Duodenal mucosa (tissue), 2 donors: Measurements from ENCODE around the gene SUPT3H.

Source experiments
- H3K27ac ChIP-seq: one replicate; pipeline ENCODE4 v1.7.0; 2013; ENCODE audit warnings: low read depth, low read length
- H3K27me3 ChIP-seq, 2 donors: one replicate each; pipeline ENCODE4 v1.7.0; 2013; ENCODE audit warnings: low read length in 2 of 2, control low read depth in 1 of 2; ENCODE audit not compliant: insufficient read depth in 2 of 2, control insufficient read depth in 1 of 2
- H3K36me3 ChIP-seq, 2 donors: one replicate each; pipeline ENCODE4 v1.7.0; 2013; ENCODE audit warnings: low read length in 2 of 2, control low read depth in 1 of 2; ENCODE audit not compliant: insufficient read depth in 2 of 2, control insufficient read depth in 1 of 2
- H3K4me1 ChIP-seq, 2 donors: one replicate each; pipeline ENCODE4 v1.7.0; 2013; ENCODE audit warnings: low read length in 2 of 2, control low read depth in 1 of 2; ENCODE audit not compliant: insufficient read depth in 2 of 2, control insufficient read depth in 1 of 2
- H3K4me3 ChIP-seq, 2 donors: one replicate each; pipeline ENCODE4 v1.7.0; 2013; ENCODE audit warnings: low read length in 2 of 2, low read depth in 1 of 2
- H3K9ac ChIP-seq, 2 donors: one replicate each; pipeline ENCODE4 v1.7.0; 2013; ENCODE audit warnings: low read length in 2 of 2, low read depth in 1 of 2
- H3K9me3 ChIP-seq, 2 donors: one replicate each; pipeline ENCODE4 v1.7.0; 2013; ENCODE audit warnings: low read length in 2 of 2, control low read depth in 1 of 2; ENCODE audit not compliant: control insufficient read depth in 1 of 2

The SUPT3H gene

DNA sequence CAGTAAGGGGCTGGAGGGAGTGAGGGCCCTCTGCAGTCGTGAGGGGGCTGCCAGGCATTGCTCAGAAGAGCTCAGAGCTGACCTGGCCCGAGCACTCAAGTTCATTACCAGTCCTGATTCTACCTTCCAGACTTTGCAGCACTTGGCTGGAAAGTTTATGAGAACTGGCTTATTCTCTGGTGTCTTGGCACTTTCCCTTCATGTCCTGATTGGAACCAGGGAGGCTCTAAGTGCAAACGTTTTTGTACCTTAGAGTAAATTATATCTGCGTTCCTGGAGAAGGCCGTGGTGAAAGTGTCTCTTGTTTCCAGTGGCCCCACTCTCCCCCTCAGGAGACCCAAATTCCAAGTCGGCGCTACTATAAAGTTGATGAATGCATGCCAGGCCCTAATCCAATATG is 587.9 kb downstream of the SUPT3H start:
- Histone ChIP-seq H3K36me3 (no peaks in the 10 kb centered on the region), H3K9me3 (no peaks in the 10 kb centered on the region), H3K4me3 (no peak overlapping the region), H3K9ac (no peak overlapping the region), H3K4me1 (no peaks in the 10 kb centered on the region), H3K27ac (no peak overlapping the region), H3K27me3 (no peaks in the 10 kb centered on the region)

DNA sequence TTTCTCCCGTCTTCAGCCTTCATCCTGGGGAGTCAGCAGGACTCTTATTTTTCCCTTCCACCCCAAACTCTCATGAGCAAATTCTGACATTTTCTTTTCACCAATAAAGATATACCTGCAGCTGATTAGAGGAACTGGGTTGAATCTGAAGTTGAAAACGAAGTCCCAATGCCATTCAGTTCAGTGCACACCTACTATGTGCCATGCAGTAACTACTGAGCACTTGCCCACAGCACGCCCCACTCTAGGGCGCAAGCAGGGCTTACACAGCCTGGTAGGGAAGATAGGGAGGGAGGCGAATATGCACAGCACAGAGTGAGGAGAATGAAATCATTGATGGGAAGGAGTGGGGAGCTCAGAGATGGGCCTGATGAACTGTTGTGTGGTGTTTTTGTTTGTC is 588.7 kb downstream of the SUPT3H start:
- Histone ChIP-seq H3K4me3 (no peak overlapping the region), H3K27ac (no peak overlapping the region), H3K4me1 (no peaks in the 10 kb centered on the region), H3K9ac (no peak overlapping the region), H3K36me3 (no peaks in the 10 kb centered on the region), H3K27me3 (no peaks in the 10 kb centered on the region), H3K9me3 (peaks cover 0 to 6% of the 10 kb centered on the region in 2 donors)

DNA sequence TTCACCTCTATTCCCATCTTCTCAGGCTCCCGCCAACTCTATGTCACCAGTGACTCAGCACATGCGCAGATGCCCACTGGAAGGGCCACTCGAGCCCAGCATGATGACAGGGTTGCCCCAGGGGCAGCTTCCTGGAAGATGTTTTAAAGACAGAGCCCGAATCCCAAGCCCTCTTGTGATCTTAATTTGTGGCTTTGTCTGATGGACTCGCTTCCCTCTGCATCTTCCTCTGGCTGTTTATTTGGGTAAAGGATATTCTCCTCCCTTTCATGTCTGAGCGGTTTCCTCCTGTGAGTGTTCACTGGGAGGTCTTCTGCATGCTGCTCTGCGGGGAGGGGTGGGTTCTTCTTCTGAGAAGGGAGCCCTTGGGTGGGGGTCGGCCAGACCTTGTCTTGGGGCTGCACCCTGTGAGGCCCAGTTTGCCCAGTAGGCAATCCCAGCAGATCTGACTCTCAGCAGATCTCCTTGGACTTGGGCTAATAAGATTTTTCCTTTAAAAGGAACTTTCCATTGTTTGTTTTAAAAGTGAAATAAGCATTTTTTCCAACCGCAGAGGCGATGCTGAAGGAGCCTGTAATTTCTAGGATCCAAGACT is 589.2 kb downstream of the SUPT3H start:
- H3K9me3 ChIP-seq = peaks cover 0 to 6% of the 10 kb centered on the region in 2 donors
- H3K27ac ChIP-seq = no peak overlapping the region
- no peaks in the 10 kb centered on the region for H3K27me3 ChIP-seq
- no peaks in the 10 kb centered on the region for H3K36me3 ChIP-seq
- H3K4me3 ChIP-seq = no peak overlapping the region
- H3K4me1 ChIP-seq = no peaks in the 10 kb centered on the region
- H3K9ac ChIP-seq = no peak overlapping the region

GRCh38 chr6:44787254-44787834 is 590.4 kb downstream of the SUPT3H start:
- Histone ChIP-seq H3K4me1 (no peaks in the 10 kb centered on the region), H3K9me3 (peaks cover 0 to 6% of the 10 kb centered on the region in 2 donors), H3K9ac (no peak overlapping the region), H3K4me3 (no peak overlapping the region), H3K36me3 (no peaks in the 10 kb centered on the region), H3K27me3 (no peaks in the 10 kb centered on the region), H3K27ac (no peak overlapping the region)

GRCh38 chr6:44785130-44785529 is 592.6 kb downstream of the SUPT3H start:
- Histone ChIP-seq H3K9ac (no peak overlapping the region), H3K27me3 (no peaks in the 10 kb centered on the region), H3K4me3 (no peak overlapping the region), H3K4me1 (no peaks in the 10 kb centered on the region), H3K36me3 (no peaks in the 10 kb centered on the region), H3K9me3 (peaks cover 0 to 6% of the 10 kb centered on the region in 2 donors), H3K27ac (no peak overlapping the region)

- no peaks in the 10 kb centered on the region for H3K27me3 ChIP-seq
- no peaks in the 10 kb centered on the region for H3K4me1 ChIP-seq
- peaks cover 0 to 6% of the 10 kb centered on the region in 2 donors for H3K9me3 ChIP-seq
- H3K4me3 ChIP-seq = no peak overlapping the region
- no peaks in the 10 kb centered on the region for H3K36me3 ChIP-seq
- no peak overlapping the region for H3K9ac ChIP-seq
- H3K27ac ChIP-seq = no peak overlapping the region
Observed at GRCh38 chr6:44784195-44784594, 593.5 kb downstream of the SUPT3H start.

DNA sequence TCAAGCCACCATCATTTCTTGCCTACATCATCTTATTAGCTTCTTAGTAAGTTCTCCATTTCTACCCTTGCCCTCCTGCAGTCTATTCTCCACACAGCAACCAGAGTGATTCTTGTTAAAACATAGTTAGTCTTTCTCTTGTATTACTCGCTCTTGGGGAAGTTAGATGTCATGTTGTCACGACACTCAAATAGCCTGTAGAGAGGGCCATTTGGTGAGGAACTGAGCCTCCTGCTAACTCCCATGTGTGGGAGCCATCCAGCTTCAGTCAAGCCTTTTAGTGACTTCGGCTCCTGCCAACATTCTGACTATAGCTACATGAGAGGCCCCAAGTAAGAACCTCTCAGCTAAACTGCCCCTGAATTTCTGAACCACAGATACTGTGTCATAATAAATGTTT is 594.8 kb downstream of the SUPT3H start:
- peaks cover 0 to 6% of the 10 kb centered on the region in 2 donors for H3K9me3 ChIP-seq
- no peak overlapping the region for H3K4me3 ChIP-seq
- H3K36me3 ChIP-seq = no peaks in the 10 kb centered on the region
- H3K9ac ChIP-seq = no peak overlapping the region
- no peaks in the 10 kb centered on the region for H3K4me1 ChIP-seq
- H3K27ac ChIP-seq = no peak overlapping the region
- no peaks in the 10 kb centered on the region for H3K27me3 ChIP-seq

GRCh38 chr6:44781912-44782597 is 595.7 kb downstream of the SUPT3H start:
- H3K4me3 ChIP-seq = no peak overlapping the region

DNA sequence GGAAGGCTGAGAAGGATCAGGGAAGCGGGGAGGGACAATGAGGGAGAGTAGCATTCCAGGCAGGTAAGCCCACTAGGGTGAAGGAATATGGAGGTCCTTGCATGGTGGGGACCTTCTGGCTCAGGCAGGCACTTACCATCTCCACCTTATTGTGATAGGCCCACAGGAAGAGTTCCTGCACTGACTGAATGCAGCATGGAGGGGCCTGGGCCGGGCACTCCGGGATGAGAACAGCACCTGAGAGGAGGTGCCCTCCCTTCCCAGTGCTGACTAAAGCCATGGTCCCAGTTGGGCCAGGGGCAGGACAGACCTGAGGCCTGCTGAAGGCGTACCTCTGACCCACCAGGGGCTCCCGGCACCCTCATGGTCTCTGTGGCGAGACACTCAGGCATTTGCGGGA is 597.6 kb downstream of the SUPT3H start:
- Histone ChIP-seq H3K4me1 (no peaks in the 10 kb centered on the region), H3K36me3 (no peaks in the 10 kb centered on the region), H3K4me3 (no peak overlapping the region), H3K27ac (no peak overlapping the region), H3K9ac (no peak overlapping the region), H3K27me3 (no peaks in the 10 kb centered on the region), H3K9me3 (peaks cover 0 to 6% of the 10 kb centered on the region in 2 donors)

More at GRCh38 chr6:44781912-44782597, 595.7 kb downstream of the SUPT3H start:
- H3K27me3 ChIP-seq = no peaks in the 10 kb centered on the region
- H3K36me3 ChIP-seq = no peaks in the 10 kb centered on the region
- H3K9ac ChIP-seq = no peak overlapping the region
- H3K27ac ChIP-seq = no peak overlapping the region
- H3K9me3 ChIP-seq = peaks cover 0 to 6% of the 10 kb centered on the region in 2 donors
- H3K4me1 ChIP-seq = no peaks in the 10 kb centered on the region

DNA sequence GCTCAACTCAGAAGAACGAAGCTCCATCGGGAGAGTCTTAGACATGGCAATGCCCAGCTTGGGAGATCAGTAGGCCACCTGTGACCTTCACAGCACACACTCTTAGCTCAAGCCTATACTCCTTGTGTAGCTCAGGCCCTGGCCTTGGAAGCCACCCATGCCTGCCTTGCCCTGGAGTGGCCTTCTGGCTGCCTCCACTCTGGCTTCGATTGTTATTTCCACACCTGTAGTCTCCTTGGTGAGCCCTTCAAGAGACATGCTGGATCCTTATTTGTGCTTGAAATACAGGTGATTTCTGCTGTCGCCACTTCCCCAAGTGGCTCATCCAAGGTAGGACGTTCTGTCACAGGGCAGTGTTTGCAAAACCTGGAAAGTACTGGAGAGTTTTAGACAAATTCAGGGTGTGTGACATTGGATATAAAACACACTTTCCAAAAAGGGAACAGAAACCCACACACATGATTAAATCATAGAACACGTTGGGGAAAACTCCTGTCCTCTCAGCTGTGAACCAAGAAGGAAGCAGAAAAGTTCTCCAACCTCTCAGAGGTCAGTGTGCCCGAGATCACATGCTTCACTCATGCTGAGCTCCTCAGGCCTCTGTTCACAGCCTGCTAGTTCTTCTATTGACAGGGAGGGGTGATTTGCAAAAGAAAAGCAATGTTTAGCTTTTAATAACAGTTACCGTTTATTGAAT is 598.5 kb downstream of the SUPT3H start:
- Histone ChIP-seq H3K27ac (no peak overlapping the region), H3K36me3 (no peaks in the 10 kb centered on the region), H3K9me3 (peaks cover 0 to 3% of the 10 kb centered on the region in 2 donors), H3K9ac (no peak overlapping the region), H3K4me1 (no peaks in the 10 kb centered on the region), H3K27me3 (no peaks in the 10 kb centered on the region), H3K4me3 (no peak overlapping the region)
